Activated CD4-positive, alpha-beta T cell treated with anti-CD3 and anti-CD28 coated beads, Interleukin-2, Interleukin-4, amounts not matched to agents 100 ng/mL and 50 ng/mL, durations not matched to agents 16 hours and 8 hours (primary cell): ENCODE data around the gene PID1.
"Not testable (repeated sequence)": the region's sequence is repeated elsewhere in the genome, so short reads cannot be mapped to it uniquely, and the experiment has no call there.

Source experiments
- DNase-seq: peaks from one replicate; pipeline ENCODE4 v3.0.0-alpha.2; 2020; ENCODE audit warnings: low spot score

The PID1 gene

DNA sequence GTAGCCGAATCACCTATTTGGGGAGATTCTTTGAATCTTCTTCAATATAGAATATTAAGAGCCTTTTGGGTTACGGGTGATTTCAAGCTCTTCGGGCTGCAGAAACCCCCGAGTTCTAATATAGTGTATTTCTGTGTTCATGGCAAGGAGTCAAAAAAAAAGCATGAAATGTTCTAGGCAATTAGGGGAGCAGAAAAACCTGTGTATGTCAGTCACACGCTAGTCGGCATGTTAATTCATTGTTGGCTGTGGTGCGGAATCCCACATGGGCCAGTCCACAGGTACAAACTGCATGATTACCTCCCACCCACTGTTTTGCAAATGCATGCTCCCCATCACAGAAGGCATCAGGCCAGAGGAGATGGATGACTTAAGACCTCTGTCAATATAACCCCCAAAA, 161.9 kb downstream of the PID1 start:
- DNase-seq: no peak

DNA sequence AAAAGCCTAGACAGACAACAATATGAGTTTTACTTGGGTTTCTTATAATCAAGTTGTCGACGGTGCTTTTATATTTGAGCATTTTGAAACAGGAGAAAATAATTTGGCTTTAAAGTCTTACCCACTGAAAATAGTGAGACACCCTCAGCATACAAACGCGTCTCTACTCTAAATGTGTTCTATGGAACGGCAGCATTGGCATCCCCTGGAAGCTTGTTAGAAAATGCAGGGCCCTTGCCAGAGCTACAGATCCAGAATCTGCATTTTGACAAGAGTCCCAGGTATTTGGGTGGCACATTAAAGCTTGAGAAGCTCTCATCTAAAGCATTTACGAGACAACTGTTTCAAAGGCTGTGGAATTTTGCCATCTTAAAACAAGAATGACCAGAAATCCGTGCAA, 163.5 kb downstream of the PID1 start:
- no peak for DNase-seq

- DNase-seq: no peak
Measured at GRCh38 chr2:229104974-229105387, 166.1 kb downstream of the PID1 start.

GRCh38 chr2:229104025-229104424, 167.1 kb downstream of the PID1 start:
- DNase-seq: no peak

GRCh38 chr2:229101314-229101713, 169.8 kb downstream of the PID1 start:
- DNase-seq: no peak

DNA sequence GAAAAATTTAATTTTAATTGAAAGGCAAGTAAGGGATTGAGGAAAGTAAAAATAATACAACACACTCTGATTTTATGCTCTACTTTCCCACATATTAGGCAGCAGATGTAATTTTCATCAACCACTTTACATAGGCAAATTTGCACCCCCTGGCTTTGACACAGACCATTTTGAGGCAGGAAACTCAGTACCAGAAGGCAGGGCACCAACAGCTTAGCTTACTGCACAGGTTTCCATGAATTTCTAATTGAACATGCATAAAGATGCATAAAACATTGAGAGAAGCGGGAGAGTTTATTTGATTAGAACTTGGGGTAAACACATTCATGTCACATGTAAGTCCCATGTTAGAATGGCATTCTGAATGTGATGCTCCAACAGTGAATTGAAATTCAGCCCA, 171.9 kb downstream of the PID1 start:
- no peak for DNase-seq

DNA sequence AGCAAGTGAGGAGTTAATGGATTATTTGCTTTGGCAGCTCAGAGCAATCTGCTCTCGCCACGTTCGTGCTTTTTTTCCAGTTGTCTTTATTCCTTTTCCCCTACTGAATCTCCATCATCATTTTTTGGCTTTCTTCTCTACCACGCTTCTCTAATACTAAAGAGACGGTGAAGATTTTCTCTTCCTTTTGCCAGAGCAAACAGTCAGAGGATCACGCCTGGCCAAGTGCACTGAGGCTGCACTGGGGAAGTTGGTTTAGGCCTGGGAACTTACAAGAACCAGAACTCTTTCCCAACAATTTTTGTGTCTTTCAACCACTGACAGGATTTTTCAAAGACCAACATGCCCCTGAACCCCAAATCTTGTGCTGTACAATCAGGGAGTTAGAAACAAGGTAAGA, 172.3 kb downstream of the PID1 start:
- no peak for DNase-seq

GRCh38 chr2:229096409-229097066, 174.5 kb downstream of the PID1 start:
- no peak for DNase-seq

- DNase-seq: no peak
Measured at GRCh38 chr2:229095472-229095871, 175.6 kb downstream of the PID1 start.

DNA sequence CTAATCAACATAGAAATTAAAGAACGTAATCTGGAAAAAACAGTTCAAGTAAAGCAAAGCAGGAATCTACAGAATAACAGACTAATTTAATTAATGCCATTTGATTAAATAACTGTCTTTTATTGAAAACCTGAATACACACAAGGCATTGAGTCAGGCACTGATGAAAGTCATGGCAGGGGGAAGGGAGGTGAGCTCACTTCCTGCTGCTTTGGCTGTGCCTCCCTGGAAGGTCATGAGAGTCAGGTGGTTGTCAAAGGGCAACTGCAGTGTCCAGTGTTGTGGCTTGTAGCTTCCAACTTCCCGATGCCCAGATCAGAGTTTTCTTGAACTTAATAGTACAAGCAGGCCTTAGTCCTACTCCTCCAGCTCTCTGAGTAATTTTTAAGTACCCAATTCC, 180.9 kb downstream of the PID1 start:
- no peak for DNase-seq

DNA sequence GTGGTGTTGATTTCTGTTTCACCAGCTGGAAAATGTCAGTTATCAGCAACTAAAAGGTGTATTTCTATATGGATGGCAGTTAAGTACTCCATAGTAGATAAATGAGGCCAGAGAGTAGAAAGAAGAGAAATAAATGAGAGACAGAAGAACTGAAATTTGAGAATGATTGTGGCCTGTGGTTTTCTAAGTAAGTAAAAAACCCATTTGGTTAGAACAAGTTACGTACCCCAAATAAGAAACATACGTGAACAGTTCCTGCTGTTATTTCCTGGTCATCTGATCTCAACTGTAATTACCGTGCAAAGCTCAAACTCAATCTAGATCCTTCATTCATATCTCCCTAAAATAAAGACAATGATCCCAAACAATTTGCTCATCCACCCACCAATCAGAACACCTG, 181.3 kb downstream of the PID1 start:
- no peak for DNase-seq

- no peak for DNase-seq
Measured at GRCh38 chr2:229088966-229089700, 182.0 kb downstream of the PID1 start.

GRCh38 chr2:229088517-229088913, 182.6 kb downstream of the PID1 start:
- no peak for DNase-seq

DNA sequence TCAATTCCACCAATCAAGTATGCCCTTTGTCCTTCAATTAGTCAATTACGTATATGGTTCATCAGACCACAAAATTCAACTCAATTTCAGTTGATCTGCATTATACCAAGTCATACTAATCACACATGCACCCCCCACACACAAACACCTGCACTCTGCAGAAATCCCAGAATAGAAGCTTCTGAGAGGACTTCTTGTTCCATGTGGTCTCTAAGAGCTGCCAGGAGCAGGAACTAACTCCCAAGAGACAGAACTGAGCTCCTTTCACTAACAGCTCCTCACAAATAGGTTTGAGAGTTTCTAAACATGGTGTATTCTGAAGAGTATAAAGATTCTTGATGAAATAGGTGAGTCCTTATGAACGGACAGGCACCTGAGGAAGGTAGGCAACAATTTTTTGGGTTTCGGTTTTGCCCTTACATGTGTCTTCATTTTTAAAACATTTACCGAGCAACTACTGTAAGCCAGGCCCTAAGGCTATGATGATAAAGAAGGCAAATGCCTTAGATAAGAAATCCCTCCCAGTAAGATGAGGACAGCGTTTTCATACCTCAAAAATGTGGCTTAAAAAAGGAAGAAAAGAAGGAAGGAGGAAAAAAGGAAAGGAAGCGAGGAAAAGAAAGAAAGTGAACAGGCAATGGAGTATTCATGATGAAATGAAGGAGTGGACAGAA, 183.1 kb downstream of the PID1 start:
- no peak for DNase-seq

GRCh38 chr2:229087267-229087666, 183.8 kb downstream of the PID1 start:
- no peak for DNase-seq

- DNase-seq: no peak
Measured at GRCh38 chr2:229085439-229085838, 185.6 kb downstream of the PID1 start.

DNA sequence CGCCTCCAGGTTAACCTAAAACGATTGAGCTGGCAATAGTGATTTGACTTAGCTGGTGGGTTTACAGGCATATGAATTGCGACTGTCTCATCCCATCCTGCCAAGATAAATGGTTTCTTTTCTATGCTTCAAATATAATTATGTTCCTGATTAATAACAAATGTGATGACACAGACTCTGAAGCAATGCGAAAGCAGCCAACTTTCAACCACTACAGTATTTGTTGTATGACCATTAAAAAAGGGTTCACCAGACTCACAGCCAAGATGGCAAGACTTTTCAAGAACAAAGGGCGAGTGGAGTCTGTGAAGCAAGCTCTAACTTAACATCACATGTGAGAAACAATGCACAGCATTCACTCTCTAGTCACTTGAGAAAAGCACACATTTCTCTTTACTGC, 186.6 kb downstream of the PID1 start:
- DNase-seq: no peak

GRCh38 chr2:229083606-229084340, 187.3 kb downstream of the PID1 start:
- DNase-seq: no peak

GRCh38 chr2:229081411-229081810, 189.7 kb downstream of the PID1 start:
- DNase-seq: no peak

GRCh38 chr2:229080172-229080571, 190.9 kb downstream of the PID1 start:
- no peak for DNase-seq

DNA sequence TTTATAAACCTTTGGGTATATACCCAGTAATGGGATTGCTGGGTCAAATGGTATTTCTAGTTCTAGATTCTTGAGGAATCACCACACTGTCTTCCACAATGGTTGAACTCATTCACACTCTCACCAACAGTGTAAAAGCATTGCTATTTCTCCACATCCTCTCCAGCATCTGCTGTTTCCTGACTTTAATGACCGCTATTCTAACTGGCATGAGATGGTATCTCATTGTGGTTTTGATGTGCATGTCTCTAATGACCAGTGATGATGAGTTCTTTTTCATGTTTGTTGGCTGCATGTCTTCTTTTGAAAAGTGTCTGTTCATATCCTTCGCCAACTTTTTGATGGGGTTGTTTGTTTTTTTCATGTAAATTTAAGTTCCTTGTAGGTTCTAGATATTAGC, 194.2 kb downstream of the PID1 start:
- not testable (repeated sequence) for DNase-seq

- no peak for DNase-seq
Measured at GRCh38 chr2:229073935-229074334, 197.2 kb downstream of the PID1 start.
